HepG2 (cell line): ENCODE results near the gene MYO15A. TPM values are rescaled to one million over a fixed set of nuclear protein-coding genes. Genes with fewer than 3 reads are reported as not detected.

Experiments used
- BRD4 ChIP-seq: sonication (generic); formaldehyde crosslinking; IDR thresholded peaks from 2 replicates; pipeline ENCODE4 v1.4.0; 2020; ENCODE audit warnings: missing genetic modification reagents
- CREM ChIP-seq, 2 experiments: sonication (generic) in 1 of 2; formaldehyde crosslinking in 1 of 2; IDR thresholded peaks; 2 replicates each; pipeline versions ENCODE4 v1.4.0 to v1.6.1; 2016 to 2020; ENCODE audit warnings: antibody characterized with exemption in 1 of 2, mild to moderate bottlenecking in 1 of 2, missing genetic modification reagents in 1 of 2
- HDAC6 ChIP-seq: fragments of 200-600 bp; sonication (generic); IDR thresholded peaks from 2 replicates; pipeline ENCODE4 v1.7.0; 2017; ENCODE audit warnings: mild to moderate bottlenecking, antibody characterized with exemption, low read length, low read depth
- HOXD1 ChIP-seq: sonication (generic); formaldehyde crosslinking; IDR thresholded peaks from 2 replicates; pipeline ENCODE4 v1.5.0; 2020; ENCODE audit warnings: missing genetic modification reagents
- LCORL ChIP-seq, 2 experiments: fragments of 450-650 bp in 1 of 2; sonication (generic) in 1 of 2; formaldehyde crosslinking in 1 of 2; IDR thresholded peaks; 2 replicates each; pipeline versions ENCODE4 v1.5.0 to v1.6.1; 2017 to 2020; ENCODE audit warnings: antibody characterized with exemption in 1 of 2, missing genetic modification reagents in 1 of 2
- MED1 ChIP-seq: sonication (generic); formaldehyde crosslinking; IDR thresholded peaks from 2 replicates; pipeline ENCODE4 v1.4.0; 2020; ENCODE audit warnings: missing genetic modification reagents
- POGZ ChIP-seq: sonication (generic); formaldehyde crosslinking; IDR thresholded peaks from 2 replicates; pipeline ENCODE4 v1.4.0; 2020; ENCODE audit warnings: mild to moderate bottlenecking, missing genetic modification reagents
- SKI ChIP-seq: fragments of 450-650 bp; IDR thresholded peaks from one replicate; pipeline ENCODE4 v1.6.1; 2018; ENCODE audit warnings: mild to moderate bottlenecking; ENCODE audit not compliant: partially characterized antibody
- XBP1 ChIP-seq: sonication (generic); formaldehyde crosslinking; IDR thresholded peaks from 2 replicates; pipeline ENCODE4 v1.5.0; 2020; ENCODE audit warnings: missing genetic modification reagents
- ZBTB1 ChIP-seq: sonication (generic); formaldehyde crosslinking; IDR thresholded peaks from 2 replicates; pipeline ENCODE4 v1.4.0; 2020; ENCODE audit warnings: missing genetic modification reagents, borderline replicate concordance
- ZFP36 ChIP-seq: fragments of 150-350 bp; IDR thresholded peaks from 2 replicates; pipeline ENCODE4 v1.6.1; 2018; ENCODE audit warnings: borderline replicate concordance, low read length, low read depth; ENCODE audit not compliant: partially characterized antibody
- ZKSCAN5 ChIP-seq: sonication (generic); formaldehyde crosslinking; IDR thresholded peaks from 2 replicates; pipeline ENCODE4 v1.5.1; 2020; ENCODE audit warnings: mild to moderate bottlenecking, missing genetic modification reagents
- ZNF232 ChIP-seq: sonication (generic); formaldehyde crosslinking; IDR thresholded peaks from 2 replicates; pipeline ENCODE4 v1.4.0; 2020; ENCODE audit warnings: missing genetic modification reagents, borderline replicate concordance
- ZNF432 ChIP-seq: sonication (generic); formaldehyde crosslinking; IDR thresholded peaks from 2 replicates; pipeline ENCODE4 v1.5.0; 2020; ENCODE audit warnings: missing genetic modification reagents, mild to moderate bottlenecking, borderline replicate concordance
- ZNF510 ChIP-seq: sonication (generic); formaldehyde crosslinking; IDR thresholded peaks from 2 replicates; pipeline ENCODE4 v1.4.0; 2020; ENCODE audit warnings: low read depth, mild to moderate bottlenecking, missing genetic modification reagents
- ZNF530 ChIP-seq: sonication (generic); formaldehyde crosslinking; IDR thresholded peaks from 2 replicates; pipeline ENCODE4 v1.5.0; 2020; ENCODE audit warnings: low read depth, mild to moderate bottlenecking, missing genetic modification reagents
- ZNF720 ChIP-seq: sonication (generic); formaldehyde crosslinking; IDR thresholded peaks from 2 replicates; pipeline ENCODE4 v1.4.0; 2020; ENCODE audit warnings: missing genetic modification reagents
- ZNF773 ChIP-seq: sonication (generic); formaldehyde crosslinking; IDR thresholded peaks from 2 replicates; pipeline ENCODE4 v1.4.0; 2020; ENCODE audit warnings: missing genetic modification reagents, borderline replicate concordance
- ZNF841 ChIP-seq: sonication (generic); formaldehyde crosslinking; IDR thresholded peaks from 2 replicates; pipeline ENCODE4 v1.8.1; 2023; ENCODE audit warnings: missing genetic modification reagents, borderline replicate concordance
- polyA plus RNA-seq, 8 experiments: library from polyadenylated mRNA; depleted of rRNA in 3 of 8; stranded (reverse) in 7 of 8; unstranded in 1 of 8; fragments of >200 nt; fragmentation: Illumina TruSeq in 4 of 8; extraction: Trizol in 4 of 8; gene quantifications; 2 replicates each; pipeline versions ENCODE4 v1.2.1 to v1.2.3, GENCODE V29; 2011 to 2016; ENCODE audit warnings: low read depth in 4 of 8, missing spikeins in 1 of 8, mixed read lengths in 1 of 8; ENCODE audit not compliant: insufficient read depth in 1 of 8
- total RNA-seq, 5 experiments: library from RNA; depleted of rRNA; stranded (reverse); fragments of >200 nt; fragmentation: Illumina TruSeq; extraction: Trizol; gene quantifications; 2 replicates each; pipeline ENCODE4 v1.2.3, GENCODE V29; 2016; ENCODE audit warnings: low read depth in 1 of 5
- TF ChIP-seq, protein P1 (sequence below): sonication (generic); formaldehyde crosslinking; IDR thresholded peaks from 2 replicates; pipeline ENCODE4 v1.4.0; 2020; ENCODE audit warnings: missing genetic modification reagents
- TF ChIP-seq, protein P2 (sequence below): sonication (generic); formaldehyde crosslinking; IDR thresholded peaks from 2 replicates; pipeline ENCODE4 v1.4.0; 2020; ENCODE audit warnings: missing genetic modification reagents, low read depth, mild to moderate bottlenecking, borderline replicate concordance
- TF ChIP-seq, protein P3 (sequence below): sonication (generic); formaldehyde crosslinking; IDR thresholded peaks from 2 replicates; pipeline ENCODE4 v1.5.0; 2020; ENCODE audit warnings: mild to moderate bottlenecking, low read depth, missing genetic modification reagents, borderline replicate concordance
- TF ChIP-seq, protein P4 (sequence below): sonication (generic); formaldehyde crosslinking; IDR thresholded peaks from 2 replicates; pipeline ENCODE4 v1.8.1; 2023; ENCODE audit warnings: mild to moderate bottlenecking, missing genetic modification reagents
- TF ChIP-seq, protein P5 (sequence below): sonication (generic); formaldehyde crosslinking; IDR thresholded peaks from 2 replicates; pipeline ENCODE4 v1.4.0; 2020; ENCODE audit warnings: missing genetic modification reagents

MYO15A gene
- total and polyA plus RNA-seq, 2 of the 13 experiments (the other 11 are each of a cell fraction or from before 2014, with no cell fraction given) = 0.07 to 0.20 TPM

DNA sequence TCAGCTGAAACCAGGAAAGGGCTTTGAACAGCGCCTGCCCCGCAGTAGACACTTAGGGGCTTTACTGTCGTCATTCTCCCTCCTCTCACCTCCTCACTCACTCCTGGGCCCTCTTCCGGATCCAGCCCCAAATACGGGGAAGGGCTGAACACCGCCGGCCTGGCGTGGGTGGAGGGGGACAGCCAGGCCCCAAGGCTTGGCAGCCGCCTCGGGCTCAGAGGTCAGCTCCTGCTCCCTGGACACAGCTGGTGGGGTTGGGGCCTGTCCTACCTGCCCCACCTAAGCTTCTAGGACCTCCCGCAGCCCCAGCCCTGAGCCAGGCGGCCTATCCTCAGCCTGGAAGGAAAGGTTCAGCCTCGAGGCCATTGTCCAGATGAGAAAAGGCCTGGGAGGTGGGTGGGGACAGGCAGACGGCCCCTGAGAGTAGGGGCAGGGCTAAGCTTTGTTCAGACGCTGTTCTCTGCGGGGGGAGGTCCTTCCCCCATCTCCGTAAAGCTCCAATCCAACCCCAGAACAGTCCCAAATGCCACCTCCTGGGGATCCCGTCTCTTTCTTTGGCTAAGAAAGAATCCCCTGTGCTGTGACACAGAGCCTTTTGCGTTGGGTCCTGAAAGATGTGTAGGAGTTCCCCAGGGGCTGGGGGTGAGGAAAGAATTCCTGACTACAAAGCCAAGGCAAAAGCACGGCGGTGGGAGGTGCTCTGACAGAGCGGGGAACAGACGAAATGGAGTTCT is 116.0 kb downstream of the MYO15A start (continued):
- TF ChIP-seq, protein P1, sequence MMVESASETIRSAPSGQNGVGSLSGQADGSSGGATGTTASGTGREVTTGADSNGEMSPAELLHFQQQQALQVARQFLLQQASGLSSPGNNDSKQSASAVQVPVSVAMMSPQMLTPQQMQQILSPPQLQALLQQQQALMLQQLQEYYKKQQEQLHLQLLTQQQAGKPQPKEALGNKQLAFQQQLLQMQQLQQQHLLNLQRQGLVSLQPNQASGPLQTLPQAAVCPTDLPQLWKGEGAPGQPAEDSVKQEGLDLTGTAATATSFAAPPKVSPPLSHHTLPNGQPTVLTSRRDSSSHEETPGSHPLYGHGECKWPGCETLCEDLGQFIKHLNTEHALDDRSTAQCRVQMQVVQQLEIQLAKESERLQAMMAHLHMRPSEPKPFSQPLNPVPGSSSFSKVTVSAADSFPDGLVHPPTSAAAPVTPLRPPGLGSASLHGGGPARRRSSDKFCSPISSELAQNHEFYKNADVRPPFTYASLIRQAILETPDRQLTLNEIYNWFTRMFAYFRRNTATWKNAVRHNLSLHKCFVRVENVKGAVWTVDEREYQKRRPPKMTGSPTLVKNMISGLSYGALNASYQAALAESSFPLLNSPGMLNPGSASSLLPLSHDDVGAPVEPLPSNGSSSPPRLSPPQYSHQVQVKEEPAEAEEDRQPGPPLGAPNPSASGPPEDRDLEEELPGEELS = no peak
- no peak for TF ChIP-seq ZNF720 (CRISPR knock-in tag)
- no peak for TF ChIP-seq ZNF510 (CRISPR knock-in tag)
- TF ChIP-seq HDAC6 = no peak
- TF ChIP-seq ZKSCAN5 = peak; percentile 63; the same call in 1 of the 2 replicates
- 0 out of 2 replicates have a peak, but pooled peaks have one; percentile 24 for TF ChIP-seq BRD4 (CRISPR knock-in tag)
- no peak for TF ChIP-seq ZNF773 (CRISPR knock-in tag)
- 0 out of 2 replicates have a peak, but pooled peaks have one; percentile 56 for TF ChIP-seq ZNF232 (CRISPR knock-in tag)
- TF ChIP-seq SKI = no peak
- TF ChIP-seq, protein P2, sequence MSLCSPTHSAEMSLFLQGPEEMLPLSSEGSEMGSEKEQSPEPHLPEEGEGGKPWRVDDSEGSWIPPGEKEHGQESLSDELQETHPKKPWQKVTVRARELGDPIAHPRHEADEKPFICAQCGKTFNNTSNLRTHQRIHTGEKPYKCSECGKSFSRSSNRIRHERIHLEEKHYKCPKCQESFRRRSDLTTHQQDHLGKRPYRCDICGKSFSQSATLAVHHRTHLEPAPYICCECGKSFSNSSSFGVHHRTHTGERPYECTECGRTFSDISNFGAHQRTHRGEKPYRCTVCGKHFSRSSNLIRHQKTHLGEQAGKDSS (CRISPR knock-in tag) = no peak; the same call in 1 of the 2 replicates
- TF ChIP-seq, protein P3, sequence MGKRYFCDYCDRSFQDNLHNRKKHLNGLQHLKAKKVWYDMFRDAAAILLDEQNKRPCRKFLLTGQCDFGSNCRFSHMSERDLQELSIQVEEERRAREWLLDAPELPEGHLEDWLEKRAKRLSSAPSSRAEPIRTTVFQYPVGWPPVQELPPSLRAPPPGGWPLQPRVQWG = no peak
- TF ChIP-seq ZNF432 (CRISPR knock-in tag) = no peak
- no peak for TF ChIP-seq MED1 (CRISPR knock-in tag)
- no peak for TF ChIP-seq HOXD1
- no peak for TF ChIP-seq LCORL (IDR thresholded peaks at IDR 0.05)
- 0 out of 2 replicates have a peak, but pooled peaks have one; percentile 44 for TF ChIP-seq LCORL (CRISPR knock-in tag; IDR thresholded peaks at IDR 0.05)
- 0 out of 2 replicates have a peak, but pooled peaks have one; percentile 1 for TF ChIP-seq CREM (IDR thresholded peaks at IDR 0.05)
- TF ChIP-seq CREM (CRISPR knock-in tag; IDR thresholded peaks at IDR 0.05) = no peak
- TF ChIP-seq, protein P4, sequence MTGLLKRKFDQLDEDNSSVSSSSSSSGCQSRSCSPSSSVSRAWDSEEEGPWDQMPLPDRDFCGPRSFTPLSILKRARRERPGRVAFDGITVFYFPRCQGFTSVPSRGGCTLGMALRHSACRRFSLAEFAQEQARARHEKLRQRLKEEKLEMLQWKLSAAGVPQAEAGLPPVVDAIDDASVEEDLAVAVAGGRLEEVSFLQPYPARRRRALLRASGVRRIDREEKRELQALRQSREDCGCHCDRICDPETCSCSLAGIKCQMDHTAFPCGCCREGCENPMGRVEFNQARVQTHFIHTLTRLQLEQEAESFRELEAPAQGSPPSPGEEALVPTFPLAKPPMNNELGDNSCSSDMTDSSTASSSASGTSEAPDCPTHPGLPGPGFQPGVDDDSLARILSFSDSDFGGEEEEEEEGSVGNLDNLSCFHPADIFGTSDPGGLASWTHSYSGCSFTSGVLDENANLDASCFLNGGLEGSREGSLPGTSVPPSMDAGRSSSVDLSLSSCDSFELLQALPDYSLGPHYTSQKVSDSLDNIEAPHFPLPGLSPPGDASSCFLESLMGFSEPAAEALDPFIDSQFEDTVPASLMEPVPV = peak; percentile 28; the same call in 1 of the 2 replicates
- TF ChIP-seq ZFP36 = no peak
- TF ChIP-seq POGZ (CRISPR knock-in tag) = no peak
- no peak for TF ChIP-seq ZNF841
- TF ChIP-seq, protein P5, sequence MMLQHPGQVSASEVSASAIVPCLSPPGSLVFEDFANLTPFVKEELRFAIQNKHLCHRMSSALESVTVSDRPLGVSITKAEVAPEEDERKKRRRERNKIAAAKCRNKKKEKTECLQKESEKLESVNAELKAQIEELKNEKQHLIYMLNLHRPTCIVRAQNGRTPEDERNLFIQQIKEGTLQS = 0 out of 2 replicates have a peak, but pooled peaks have one; percentile 17
- no peak for TF ChIP-seq XBP1 (CRISPR knock-in tag)
- no peak for TF ChIP-seq ZBTB1
- no peak for TF ChIP-seq ZNF530
